KBM-7 (cell line): ENCODE data around the gene MESP2.
"Not testable (repeated sequence)": the region's sequence is repeated elsewhere in the genome, so short reads cannot be mapped to it uniquely, and the experiment has no call there.

Experiments
- DNase-seq: peaks from one replicate; pipeline ENCODE4 v3.0.0-alpha.2; 2015
- in situ Hi-C: fragments of 300-500 bp; cut with MboI; formaldehyde crosslinking; loops from 2 replicates; pipeline ENCODE4 v1.14.3; 2020; ENCODE audit warnings: low sequenced_read_pairs, low pct_unique_long_range_greater_than_20kb, mixed read lengths

The MESP2 gene

GRCh38 chr15:89772932-89773583, 3.1 kb upstream of the MESP2 start:
- in situ Hi-C loops: loop anchor here (25.0 kb wide), 2 partner anchors 114 to 314 kb away; partner anchors contain the start of gene AP3S2
- no peak for DNase-seq

GRCh38 chr15:89774492-89774891, 1.6 kb upstream of the MESP2 start:
- in situ Hi-C loops: loop anchor here (25.0 kb wide), 2 partner anchors 113 to 313 kb away; partner anchors contain the start of gene AP3S2
- DNase-seq: no peak

DNA sequence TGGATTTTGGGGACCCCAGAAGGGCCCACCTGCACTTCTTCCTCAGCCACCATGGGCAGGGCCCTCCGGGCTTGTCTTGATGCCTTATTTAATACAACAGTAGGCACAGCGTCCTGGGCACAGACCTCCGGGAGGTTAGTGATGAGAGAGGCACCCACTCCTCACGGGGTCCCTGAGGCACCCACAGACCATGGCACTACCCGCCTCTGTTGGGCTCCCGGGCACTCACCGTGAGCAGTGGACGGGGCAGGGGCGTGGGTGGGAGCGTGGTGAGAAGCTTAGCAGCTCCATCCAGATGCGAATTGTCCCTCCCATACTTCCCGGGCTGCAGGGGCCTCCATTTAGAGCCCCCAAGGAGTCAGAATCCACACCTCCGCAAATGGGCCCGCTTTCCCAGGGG, 317 bp upstream of the MESP2 start:
- in situ Hi-C loops: no loop called here
- no peak for DNase-seq

GRCh38 chr15:89777073-89777751, 1.1 kb downstream of the MESP2 start:
- in situ Hi-C loops: no loop called here
- DNase-seq: peak; percentile 27

DNA sequence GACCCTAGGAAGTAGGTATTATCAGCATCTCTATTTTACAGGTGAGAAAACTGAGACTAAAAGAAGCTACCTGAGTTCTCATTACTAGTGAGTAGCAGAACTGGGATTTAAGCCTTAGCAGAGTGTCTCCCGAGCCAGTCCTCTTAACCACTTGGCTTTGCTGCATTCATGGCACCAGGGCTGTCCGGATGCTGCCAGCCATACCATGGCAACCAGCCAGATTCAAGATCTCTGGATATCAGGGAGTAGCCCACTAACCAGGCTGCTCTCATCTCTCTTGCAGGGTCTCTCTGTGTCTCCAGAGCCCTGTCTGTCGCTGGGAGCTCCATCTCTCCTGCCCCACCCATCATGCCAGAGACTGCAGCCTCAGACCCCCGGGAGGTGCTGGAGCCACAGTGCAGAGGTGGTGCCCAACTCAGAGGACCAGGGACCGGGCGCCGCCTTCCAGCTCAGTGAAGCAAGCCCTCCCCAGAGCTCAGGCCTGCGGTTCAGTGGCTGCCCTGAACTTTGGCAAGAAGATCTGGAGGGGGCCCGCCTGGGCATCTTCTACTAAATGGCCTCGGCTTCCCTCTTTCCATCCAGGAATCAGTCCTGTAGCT, 1.7 kb downstream of the MESP2 start:
- no peak for DNase-seq
- in situ Hi-C loops: no loop called here

DNA sequence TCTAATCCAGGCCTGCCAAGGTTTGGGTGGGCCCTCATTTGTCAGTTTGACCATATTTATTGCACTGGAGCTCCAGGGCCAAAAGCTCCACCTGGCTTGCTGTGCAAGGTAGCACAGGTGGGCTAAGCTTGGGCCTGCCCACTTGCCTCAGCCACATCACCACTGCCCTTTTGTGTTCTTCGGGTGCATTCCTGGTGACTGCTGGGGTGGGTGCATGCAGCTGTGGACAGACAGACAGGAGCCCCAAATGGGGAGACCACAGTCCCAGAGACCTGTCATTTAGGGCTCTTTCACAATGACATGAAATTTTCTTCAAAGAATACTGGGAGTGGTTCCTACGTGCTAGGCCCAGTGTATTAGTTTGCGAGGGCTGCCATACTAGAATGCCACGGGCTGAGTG, 2.7 kb downstream of the MESP2 start:
- in situ Hi-C loops: no loop called here
- no peak for DNase-seq

GRCh38 chr15:89780601-89781000, 4.5 kb downstream of the MESP2 start:
- DNase-seq: no peak
- in situ Hi-C loops: no loop called here

GRCh38 chr15:89781055-89781454, 4.9 kb downstream of the MESP2 start:
- DNase-seq: peak; percentile 25
- in situ Hi-C loops: no loop called here

DNA sequence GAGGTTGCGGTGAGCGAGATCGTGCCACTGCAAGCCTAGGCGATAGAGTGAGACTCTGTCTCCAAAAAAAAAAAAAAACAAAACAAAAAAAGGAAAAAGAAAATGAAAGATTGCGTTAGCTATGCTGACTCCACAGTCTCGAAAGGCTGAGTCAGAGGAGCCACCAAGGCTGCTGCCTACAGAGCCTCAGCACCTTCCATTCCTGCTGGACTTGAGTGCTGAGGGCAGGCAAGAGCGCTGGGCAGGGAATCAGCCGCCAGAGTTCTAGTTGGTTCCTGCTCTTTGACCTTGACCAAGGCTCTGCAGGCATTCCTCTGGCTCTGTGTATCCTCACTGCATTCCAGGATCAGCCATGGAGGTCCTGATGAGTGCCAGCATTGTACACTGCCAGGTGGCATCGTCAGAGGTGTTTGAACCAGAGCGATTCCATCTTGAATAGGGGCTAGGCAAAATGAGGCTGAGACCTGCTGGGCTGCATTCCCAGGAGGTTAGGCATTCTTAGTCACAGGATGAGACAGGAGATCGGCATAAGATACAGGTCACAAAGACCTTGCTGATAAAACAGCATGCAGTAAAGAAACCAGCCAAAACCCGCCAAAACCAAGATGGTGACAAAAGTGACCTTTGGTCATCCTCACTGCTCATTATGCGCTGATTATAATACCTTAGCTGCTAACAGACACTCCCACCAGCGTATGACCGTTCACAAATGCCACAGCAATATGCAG, 5.9 kb downstream of the MESP2 start:
- in situ Hi-C loops: no loop called here

GRCh38 chr15:89782619-89782950, 6.5 kb downstream of the MESP2 start:
- in situ Hi-C loops, DNase-seq: not testable (repeated sequence)

More for the DNA sequence above, 5.9 kb downstream of the MESP2 start:
- no peak for DNase-seq

DNA sequence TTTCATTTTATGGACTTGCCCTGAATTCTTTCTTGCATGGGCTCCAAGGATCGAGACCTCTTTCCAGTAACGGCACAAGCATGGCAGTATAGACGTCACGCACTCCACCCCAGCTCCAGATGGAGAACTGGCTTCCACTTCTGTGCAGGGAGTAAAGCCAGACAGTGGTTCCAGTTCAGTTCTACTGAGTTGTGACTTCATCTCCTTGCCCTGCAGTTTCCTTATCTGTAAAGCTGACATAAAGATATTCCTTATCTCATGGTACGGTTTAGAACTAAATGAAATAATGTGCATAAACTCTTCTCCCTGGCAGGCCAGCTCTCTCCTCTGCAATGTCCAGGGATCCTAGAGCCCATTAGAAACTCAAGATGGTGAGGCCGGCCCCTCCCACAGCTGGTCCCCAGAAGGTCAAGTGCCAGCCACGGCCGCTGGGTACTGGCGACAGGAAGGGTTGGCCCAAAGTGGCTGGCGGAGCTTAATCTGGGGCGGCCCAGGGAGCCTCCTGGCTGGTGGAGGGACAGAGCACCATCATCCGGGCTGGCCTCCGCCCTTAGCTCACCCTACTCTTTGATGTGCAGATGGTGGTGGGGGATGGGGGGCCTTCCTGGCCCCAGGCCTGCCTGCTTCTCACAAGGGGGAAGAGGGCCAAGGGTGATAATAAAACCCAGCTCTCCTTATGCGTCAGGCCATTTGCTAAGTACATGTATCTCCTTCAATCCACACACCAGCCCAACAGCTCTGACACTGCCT, 7.2 kb downstream of the MESP2 start:
- no peak for DNase-seq
- in situ Hi-C loops: no loop called here

- DNase-seq: no peak
- in situ Hi-C loops: no loop called here
These were observed 7.9 kb downstream of the MESP2 start for GRCh38 chr15:89783861-89784685.

DNA sequence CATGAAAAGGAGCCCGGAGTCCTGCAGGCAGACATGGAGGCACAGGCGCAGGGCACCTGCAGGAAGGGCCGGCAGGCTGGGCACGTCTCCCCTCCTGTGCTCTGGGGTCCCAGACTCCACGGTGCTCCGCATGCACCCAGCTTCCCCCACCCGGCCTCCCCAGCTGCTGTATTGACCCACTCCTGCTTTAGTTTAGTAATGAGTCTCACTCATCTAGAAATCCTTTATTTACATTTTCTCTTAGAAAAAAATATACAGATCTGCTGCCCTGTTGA, 8.5 kb downstream of the MESP2 start:
- no peak for DNase-seq
- in situ Hi-C loops: no loop called here

DNA sequence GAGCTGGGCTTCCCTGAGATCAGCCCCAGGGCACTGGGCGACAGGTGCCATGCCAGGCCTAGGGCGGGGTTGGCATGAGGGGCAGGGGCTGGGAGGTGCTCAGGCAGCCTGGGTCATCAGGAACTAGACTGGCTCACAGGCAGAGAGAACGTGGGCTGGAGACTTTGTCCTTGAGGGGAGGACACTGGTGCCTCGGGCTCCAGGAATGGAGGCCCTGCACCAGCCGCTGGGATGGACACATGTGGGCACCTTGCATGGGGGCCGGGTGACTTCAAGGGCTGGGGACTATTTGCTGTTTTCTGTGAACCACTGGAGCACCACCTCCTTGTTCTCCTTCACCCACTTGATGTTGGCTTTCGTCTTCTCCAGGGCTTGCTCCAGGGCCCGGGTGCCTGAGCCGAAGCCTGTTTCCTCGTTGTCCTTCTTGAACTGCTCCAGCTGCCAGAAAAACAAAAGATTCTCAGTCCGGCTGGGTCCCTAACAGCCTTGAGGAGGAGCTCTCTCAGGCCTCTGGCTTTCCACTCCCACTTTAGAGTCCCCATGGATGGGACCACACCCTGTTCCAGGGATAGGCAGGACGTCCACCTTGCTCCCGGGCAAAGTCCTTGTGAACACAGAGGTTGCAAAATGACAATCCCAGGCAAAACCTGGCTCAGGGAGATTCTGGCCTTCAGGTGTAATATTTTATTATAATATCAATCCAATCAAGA, 9.1 kb downstream of the MESP2 start:
- DNase-seq: no peak
- in situ Hi-C loops: no loop called here

DNA sequence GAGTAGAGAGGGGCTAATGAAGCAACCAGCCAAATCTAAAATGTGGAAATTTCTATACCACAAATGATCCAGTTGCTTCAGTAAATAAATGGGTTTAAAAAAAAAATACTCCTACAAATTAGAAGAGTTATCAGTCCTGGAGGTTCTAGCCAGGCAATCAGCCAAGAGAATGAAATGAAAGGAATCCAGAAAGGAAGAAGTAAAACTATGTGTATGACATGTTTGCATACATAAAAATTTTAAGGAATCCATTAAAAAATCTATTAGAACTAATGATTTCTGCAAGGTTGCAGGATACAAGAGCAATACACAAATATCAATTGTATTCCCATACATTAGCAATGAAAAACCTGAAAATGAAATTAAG, 9.6 kb downstream of the MESP2 start:
- in situ Hi-C loops: no loop called here
- DNase-seq: no peak

DNA sequence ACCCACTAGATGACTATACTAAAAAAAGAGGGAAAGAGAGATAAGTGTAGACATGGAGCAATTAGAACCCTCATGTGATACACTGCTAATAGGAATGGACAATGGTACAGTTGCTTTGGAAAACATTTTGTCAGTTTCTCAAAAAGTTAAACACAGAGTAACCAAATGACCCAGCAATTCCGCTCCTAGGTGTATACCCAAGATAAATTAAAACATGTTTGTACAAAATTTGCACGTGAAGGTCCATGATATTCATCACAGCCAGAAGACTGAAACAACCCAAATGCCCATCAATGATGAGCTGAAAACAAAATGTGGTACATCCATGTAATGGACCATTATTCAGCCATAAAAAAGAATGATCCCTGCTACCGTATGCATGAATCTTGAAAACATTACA, 11.8 kb downstream of the MESP2 start:
- no peak for DNase-seq
- in situ Hi-C loops: no loop called here

DNA sequence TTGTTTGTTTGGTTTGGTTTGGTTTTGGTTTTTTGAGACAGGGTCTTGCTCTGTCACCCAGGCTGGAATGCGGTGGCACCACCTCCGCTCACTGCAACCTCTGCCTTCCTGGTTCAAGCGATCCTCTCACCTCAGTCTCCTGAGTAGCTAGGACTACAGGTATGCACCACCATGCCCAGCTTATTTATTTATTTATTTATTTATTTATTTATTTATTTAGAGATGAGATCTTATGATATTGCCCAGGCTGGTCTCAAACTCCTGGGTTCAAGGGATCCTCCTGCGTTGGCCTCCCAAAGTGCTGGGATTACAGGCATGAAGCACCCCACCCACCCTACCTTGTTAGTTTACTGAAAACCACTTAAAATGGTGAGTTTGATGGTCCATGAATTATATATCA, 12.5 kb downstream of the MESP2 start:
- DNase-seq, in situ Hi-C loops: not testable (repeated sequence)

DNA sequence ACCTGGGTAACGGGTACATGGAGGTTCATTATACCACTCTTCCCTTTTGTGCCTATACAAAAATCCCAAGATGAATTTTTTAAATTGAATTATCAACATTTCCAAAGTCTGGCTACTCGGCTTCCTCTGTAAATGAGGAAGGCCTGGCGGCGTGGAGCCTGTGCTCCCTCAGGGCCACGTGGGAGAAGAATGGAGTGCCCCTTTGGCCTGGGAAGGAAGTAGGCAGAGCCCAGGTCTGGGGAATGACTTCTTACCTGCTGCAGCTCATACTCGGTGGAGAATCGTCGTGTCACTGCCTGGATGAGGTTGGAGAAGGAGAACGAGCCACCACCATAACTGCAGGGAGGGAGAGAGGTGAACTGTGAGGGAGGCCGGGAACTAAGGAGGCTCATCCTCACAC, 14.1 kb downstream of the MESP2 start:
- in situ Hi-C loops: no loop called here
- DNase-seq: no peak
